Chondrocyte (in vitro differentiated cells): ENCODE data around the gene SPDYE1. TPM values are rescaled to one million over a fixed set of nuclear protein-coding genes. Genes with fewer than 3 reads are reported as not detected.

Source experiments
- DNase-seq: peaks from one replicate; pipeline ENCODE4 v3.0.0; 2021; ENCODE audit warnings: mixed read lengths, low spot score
- H3K27ac Mint-ChIP-seq: one replicate; pipeline ENCODE4 v1.8.0; 2021; ENCODE audit warnings: mild to moderate bottlenecking, moderate library complexity, mixed read lengths; ENCODE audit not compliant: unreplicated experiment
- H3K27me3 Mint-ChIP-seq: 2 replicates; pipeline ENCODE4 v1.8.0; 2021; ENCODE audit warnings: low read depth, mixed read lengths
- H3K36me3 Mint-ChIP-seq: 2 replicates; pipeline ENCODE4 v1.8.0; 2021; ENCODE audit warnings: low read depth, mixed read lengths
- H3K4me1 Mint-ChIP-seq: 2 replicates; pipeline ENCODE4 v1.8.0; 2021; ENCODE audit warnings: low read depth, mild to moderate bottlenecking, mixed read lengths
- H3K4me3 Mint-ChIP-seq: one replicate; pipeline ENCODE4 v1.8.0; 2021; ENCODE audit warnings: mild to moderate bottlenecking, moderate library complexity, mixed read lengths; ENCODE audit not compliant: unreplicated experiment
- H3K9me3 Mint-ChIP-seq: 2 replicates; pipeline ENCODE4 v1.8.0; 2021; ENCODE audit warnings: low read depth, mixed read lengths
- CTCF ChIP-seq: fragments of 200-600 bp; sonication (generic); IDR thresholded peaks from 2 replicates; pipeline ENCODE4 v1.5.0; 2021; ENCODE audit warnings: antibody characterized with exemption, mild to moderate bottlenecking, moderate library complexity
- microRNA-seq: library from miRNA; unstranded; fragments of <30 nt; microRNA quantifications from one replicate; pipeline ENCODE4 v1.2.0, GENCODE V29; 2020; ENCODE audit warnings: borderline number of aligned reads
- total RNA-seq: library from RNA; stranded (reverse); gene quantifications from 3 replicates; pipeline ENCODE4 v1.2.1, GENCODE V29; 2021

Gene SPDYE1
- total RNA-seq, 1 donor from 2014 or later, result not detected

DNA sequence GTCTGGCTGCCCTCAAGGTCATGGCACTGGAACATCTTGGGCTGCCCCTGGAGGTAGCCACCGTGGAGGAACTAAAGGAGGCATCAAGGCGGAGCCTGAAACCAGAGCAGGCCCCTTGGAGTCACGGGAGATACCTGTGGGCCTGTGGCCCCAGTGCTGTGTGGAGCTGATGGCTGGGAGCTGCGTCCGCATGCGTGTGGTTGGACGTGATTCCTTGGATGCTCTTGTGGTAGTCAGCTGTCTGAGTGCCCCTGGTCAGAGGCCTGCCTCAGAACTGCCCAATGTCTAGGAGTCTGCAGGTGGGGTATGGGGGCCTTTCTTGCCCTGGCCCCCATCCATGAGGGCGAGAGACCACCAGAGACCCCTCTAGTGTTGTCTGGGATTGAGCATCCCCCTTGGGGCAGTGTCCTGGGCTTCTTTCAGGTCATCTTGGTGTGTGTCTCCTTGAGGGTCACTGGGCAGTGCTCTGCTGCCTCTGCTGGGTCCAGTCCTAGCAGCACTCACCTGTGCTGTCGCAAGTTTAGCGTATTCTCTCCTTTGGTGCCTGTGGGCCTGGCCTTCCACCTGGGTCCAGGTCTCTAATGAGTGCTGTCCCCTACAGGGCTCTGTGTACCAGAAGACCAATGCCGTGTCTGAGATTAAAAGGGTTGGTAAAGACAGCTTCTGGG, 59.6 kb downstream of the SPDYE1 start:
- Mint-ChIP-seq H3K4me3 (no peak overlapping the region), H3K27ac (no peak overlapping the region), H3K36me3 (peaks cover 55% of the 10 kb centered on the region), H3K4me1 (no peaks in the 10 kb centered on the region), H3K9me3 (no peaks in the 10 kb centered on the region), H3K27me3 (no peaks in the 10 kb centered on the region)
- no peak for TF ChIP-seq CTCF
- DNase-seq, result peak; percentile 73

- no peaks in the 10 kb centered on the region for H3K4me1 Mint-ChIP-seq
- no peak overlapping the region for H3K27ac Mint-ChIP-seq
- peak; percentile 86 for DNase-seq
- H3K36me3 Mint-ChIP-seq, result peaks cover 50% of the 10 kb centered on the region
- no peaks in the 10 kb centered on the region for H3K27me3 Mint-ChIP-seq
- H3K9me3 Mint-ChIP-seq, result no peaks in the 10 kb centered on the region
- TF ChIP-seq CTCF, result no peak
- no peak overlapping the region for H3K4me3 Mint-ChIP-seq
Measured at GRCh38 chr7:44057849-44058758, 60.4 kb downstream of the SPDYE1 start.

- H3K36me3 Mint-ChIP-seq, result peaks cover 50% of the 10 kb centered on the region
Measured at GRCh38 chr7:44058759-44059218, 61.1 kb downstream of the SPDYE1 start.

GRCh38 chr7:44059219-44060090, 61.8 kb downstream of the SPDYE1 start:
- H3K27me3 Mint-ChIP-seq, result no peaks in the 10 kb centered on the region
- peaks cover 50% of the 10 kb centered on the region for H3K36me3 Mint-ChIP-seq
- no peak overlapping the region for H3K27ac Mint-ChIP-seq
- no peak for TF ChIP-seq CTCF
- no peaks in the 10 kb centered on the region for H3K9me3 Mint-ChIP-seq
- no peak overlapping the region for H3K4me3 Mint-ChIP-seq
- DNase-seq, result peak; percentile 84
- H3K4me1 Mint-ChIP-seq, result peaks cover 6% of the 10 kb centered on the region

More at GRCh38 chr7:44058759-44059218, 61.1 kb downstream of the SPDYE1 start:
- Mint-ChIP-seq H3K9me3 (no peaks in the 10 kb centered on the region), H3K27ac (no peak overlapping the region), H3K4me3 (no peak overlapping the region), H3K27me3 (no peaks in the 10 kb centered on the region), H3K4me1 (peaks cover 2% of the 10 kb centered on the region)
- TF ChIP-seq CTCF, result no peak
- DNase-seq, result peak; percentile 40

Small RNA genes within 50 kb of the gene (microRNA-seq; reads per million reads assigned to microRNA genes)
- gene MIR6837, result not detected

Other genes starting within 250 kb of the SPDYE1 start
- 27.2 to 53.8 TPM (median 48.9 TPM) in 3 replicates for gene BLVRA, start 239.2 kb upstream of the SPDYE1 start, total RNA-seq
- gene MRPS24, start 128.4 kb upstream of the SPDYE1 start, total RNA-seq, result 70.2 to 76.9 TPM (median 72.9 TPM) in 3 replicates
- gene URGCP, start 91.3 kb upstream of the SPDYE1 start, total RNA-seq, result 24.4 to 31.3 TPM (median 25.4 TPM) in 3 replicates
- 15.4 to 26.8 TPM (median 22.5 TPM) in 3 replicates for gene UBE2D4, start 71.5 kb upstream of the SPDYE1 start, total RNA-seq
- 95.5 to 115 TPM (median 97.1 TPM) in 3 replicates for gene DBNL, start 46.8 kb downstream of the SPDYE1 start, total RNA-seq
- 0.25 to 0.41 TPM in 2 of 3 replicates, not detected in the other for gene PGAM2, start 67.7 kb downstream of the SPDYE1 start, total RNA-seq
- 14.3 to 19.0 TPM (median 15.5 TPM) in 3 replicates for gene POLM, start 84.6 kb downstream of the SPDYE1 start, total RNA-seq
- gene AEBP1, start 106.4 kb downstream of the SPDYE1 start, total RNA-seq, result 242 to 422 TPM (median 412 TPM) in 3 replicates
- gene POLD2, start 125.7 kb downstream of the SPDYE1 start, total RNA-seq, result 49.2 to 64.5 TPM (median 57.3 TPM) in 3 replicates
- gene MYL7, start 143.4 kb downstream of the SPDYE1 start, total RNA-seq, result not detected in 3 replicates
- 0.31 to 0.44 TPM (median 0.37 TPM) in 3 replicates for gene GCK, start 191.5 kb downstream of the SPDYE1 start, total RNA-seq
- 126 to 133 TPM (median 131 TPM) in 3 replicates for gene YKT6, start 203.1 kb downstream of the SPDYE1 start, total RNA-seq